DMS114 treated with DMSO at 0.1 percent for 48 hours (cell line): ENCODE measurements around the gene MDM2.

Source experiments
- DNase-seq: peaks from one replicate; lab custom pipeline; 2025; ENCODE audit not compliant: unreplicated experiment; lab: John Stamatoyannopoulos, UW

The MDM2 gene

DNA sequence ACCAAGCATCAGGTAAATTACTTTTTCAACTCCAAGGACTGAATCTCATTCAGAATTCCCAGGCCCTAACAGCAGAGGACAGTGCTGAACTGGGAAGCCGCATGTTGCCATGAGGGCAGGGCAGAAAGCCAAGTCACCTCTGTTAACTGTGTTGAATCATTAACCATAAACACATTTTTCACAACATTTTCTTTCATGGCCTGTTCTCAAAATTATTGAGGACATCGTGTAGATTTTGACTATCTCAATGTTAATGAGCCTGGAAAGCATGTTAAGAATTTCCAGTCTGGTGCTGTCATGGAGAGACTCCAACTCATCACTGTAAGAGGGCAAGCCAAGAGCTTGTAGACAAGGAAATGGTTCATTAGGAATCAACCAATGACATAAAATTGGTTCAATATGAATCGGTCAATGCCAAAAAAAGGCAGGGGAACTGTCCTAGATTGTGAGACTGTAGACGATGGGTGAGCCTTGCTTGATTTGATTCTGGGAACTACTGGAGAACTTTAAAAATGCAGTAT lies 91.3 kb downstream of the MDM2 start:
- DNase-seq: no peak

DNA sequence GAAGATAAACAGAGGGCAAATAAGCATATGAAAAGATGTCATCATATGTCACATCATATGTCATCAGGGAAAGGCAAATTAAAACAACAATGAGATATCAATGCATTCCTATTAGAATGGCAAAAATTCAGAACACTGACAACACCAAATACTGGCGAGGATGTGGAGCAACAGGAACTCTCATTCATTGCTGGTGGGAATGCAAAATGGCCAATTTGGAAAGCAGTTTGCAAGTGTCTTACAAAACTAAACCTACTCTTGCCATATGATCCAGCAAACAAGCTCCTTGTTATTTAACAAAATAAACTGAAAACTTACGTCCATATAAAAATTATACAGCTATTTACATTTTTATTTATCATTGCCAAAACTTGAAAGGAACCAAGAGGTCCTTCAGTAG lies 92.3 kb downstream of the MDM2 start:
- DNase-seq: no peak
